Measurements from ENCODE around the gene SMKR1. TPM values are rescaled to one million over a fixed set of nuclear protein-coding genes. Genes with fewer than 3 reads are reported as not detected.
"Not testable (repeated sequence)": the region's sequence is repeated elsewhere in the genome, so short reads cannot be mapped to it uniquely, and the experiment has no call there.

SMKR1 gene
- total RNA-seq, 2 donors from 2014 or later, result 0.59 to 6.6 TPM

GRCh38 chr7:129529643-129530042 is 27.3 kb downstream of the SMKR1 start:
- Histone ChIP-seq H3K4me1 (replicated peaks) (no peaks in the 10 kb centered on the region), H3K9me3 (no peaks in the 10 kb centered on the region), H3K4me3 (no peak overlapping the region), H3K27ac (no peak overlapping the region), H3K36me3 (no peaks in the 10 kb centered on the region), H3K27me3 (replicated peaks; ENCODE audit: insufficient read depth) (no peaks in the 10 kb centered on the region)
- intact Hi-C loops (cut with DNase I), result no loop called here
- DNase-seq (ENCODE audit: low spot score), result no peak
- WGBS, result 83% methylated on average over 4 of the region's 4 CpGs
- TF ChIP-seq POLR2A (IDR thresholded peaks at IDR 0.05) (no peak), POLR2AphosphoS5 (IDR thresholded peaks at IDR 0.05) (no peak), CTCF (IDR thresholded peaks at IDR 0.05) (no peak)

- intact Hi-C loops (cut with DNase I), result no loop called here
- no peak overlapping the region for H3K27ac ChIP-seq
- DNase-seq (ENCODE audit: low spot score), result no peak
- H3K4me3 ChIP-seq, result no peak overlapping the region
- H3K4me1 ChIP-seq (replicated peaks), result no peaks in the 10 kb centered on the region
- 79% methylated on average over 5 of the region's 5 CpGs for WGBS
- TF ChIP-seq CTCF (IDR thresholded peaks at IDR 0.05) (no peak), POLR2A (IDR thresholded peaks at IDR 0.05) (no peak), POLR2AphosphoS5 (IDR thresholded peaks at IDR 0.05) (no peak)
- H3K27me3 ChIP-seq (replicated peaks; ENCODE audit: insufficient read depth), result no peaks in the 10 kb centered on the region
- H3K36me3 ChIP-seq, result no peaks in the 10 kb centered on the region
- H3K9me3 ChIP-seq, result no peaks in the 10 kb centered on the region
These were observed 28.6 kb downstream of the SMKR1 start for GRCh38 chr7:129530795-129531391.

GRCh38 chr7:129531721-129532120 is 29.4 kb downstream of the SMKR1 start:
- TF ChIP-seq CTCF (IDR thresholded peaks at IDR 0.05), result no peak
- no peak for TF ChIP-seq POLR2A (IDR thresholded peaks at IDR 0.05)
- no peak for TF ChIP-seq POLR2AphosphoS5 (IDR thresholded peaks at IDR 0.05)
- no peak for DNase-seq (ENCODE audit: low spot score)
- Histone ChIP-seq H3K4me1 (replicated peaks) (no peaks in the 10 kb centered on the region), H3K27me3 (replicated peaks; ENCODE audit: insufficient read depth) (no peaks in the 10 kb centered on the region), H3K4me3 (no peak overlapping the region), H3K9me3 (no peaks in the 10 kb centered on the region), H3K36me3 (no peaks in the 10 kb centered on the region), H3K27ac (no peak overlapping the region)
- 87% methylated on average over 11 of the region's 11 CpGs for WGBS
- intact Hi-C loops (cut with DNase I), result no loop called here

- 86% methylated on average over 19 of the region's 19 CpGs for WGBS
- Histone ChIP-seq H3K4me1 (replicated peaks) (no peaks in the 10 kb centered on the region), H3K4me3 (no peak overlapping the region), H3K9me3 (no peaks in the 10 kb centered on the region), H3K27me3 (replicated peaks; ENCODE audit: insufficient read depth) (no peaks in the 10 kb centered on the region), H3K36me3 (no peaks in the 10 kb centered on the region), H3K27ac (no peak overlapping the region)
- no peak for TF ChIP-seq POLR2AphosphoS5 (IDR thresholded peaks at IDR 0.05)
- TF ChIP-seq POLR2A (IDR thresholded peaks at IDR 0.05), result no peak
- no peak for TF ChIP-seq CTCF (IDR thresholded peaks at IDR 0.05)
- no peak for DNase-seq (ENCODE audit: low spot score)
- intact Hi-C loops (cut with DNase I), result no loop called here
These were observed 30.0 kb downstream of the SMKR1 start for GRCh38 chr7:129532375-129532774.

GRCh38 chr7:129534558-129535274 is 32.4 kb downstream of the SMKR1 start:
- H3K9me3 ChIP-seq; H3K4me3 ChIP-seq; DNase-seq (ENCODE audit: low spot score); intact Hi-C loops (cut with DNase I); H3K36me3 ChIP-seq; H3K27ac ChIP-seq; H3K4me1 ChIP-seq (replicated peaks); H3K27me3 ChIP-seq (replicated peaks; ENCODE audit: insufficient read depth): not testable (repeated sequence)
- WGBS, result 94% methylated on average over 20 of the region's 20 CpGs
